Left ventricle myocardium superior (tissue), 1 donor: ENCODE data around the gene SPRR2E. TPM values are rescaled to one million over a fixed set of nuclear protein-coding genes. Genes with fewer than 3 reads are reported as not detected.
"Not testable (repeated sequence)": the region's sequence is repeated elsewhere in the genome, so short reads cannot be mapped to it uniquely, and the experiment has no call there.

Source experiments
- ATAC-seq: fragments of 200-7000 bp; cut with Tn5 transposase; one replicate; pipeline ENCODE4 v1.9.1; 2020; ENCODE audit warnings: mild to moderate bottlenecking, moderate library complexity
- DNase-seq: peaks from one replicate; pipeline ENCODE4 v3.0.0-alpha.2; 2020
- intact Hi-C: fragments of 100-400 bp; cut with micrococcal nuclease; formaldehyde crosslinking; loops from one replicate; pipeline ENCODE4 v1.11.0; 2022
- long read RNA-seq: library from polyadenylated mRNA; unstranded; transcript quantifications from one replicate; pipeline ENCODE4 v2.0.0, GENCODE V29; 2021
- total RNA-seq: library from RNA; stranded (reverse); fragmentation: NEBNext Ultra II Directional; extraction: Animal tissue kit (Norgen Biotek cat#: 25700); gene quantifications from one replicate; pipeline ENCODE4 v1.2.1, GENCODE V29; 2021
- donor health status: DM: no; HTN: yes; CAD: no; lungs with severe emphysema.

Gene SPRR2E
- not detected for total RNA-seq
- long read RNA-seq: 0 reads

DNA sequence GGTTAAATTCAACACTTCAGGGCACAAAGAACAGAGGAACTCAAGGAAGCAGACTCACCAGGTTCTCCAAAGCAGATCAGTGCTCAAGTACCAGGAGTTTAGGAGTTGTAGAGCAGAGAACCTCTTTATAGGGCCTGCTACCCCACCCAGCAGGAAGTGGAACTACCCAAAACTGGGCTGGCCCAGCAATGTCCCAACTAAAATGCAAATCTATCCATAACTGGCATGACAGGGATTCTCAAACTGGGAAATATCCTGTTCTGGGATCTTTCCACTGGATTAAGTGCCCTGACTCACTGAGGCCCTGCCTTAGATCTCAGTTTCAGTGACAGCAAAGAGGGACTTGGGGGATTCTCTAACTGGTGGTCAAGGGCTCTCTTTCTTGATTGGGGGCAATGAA is at the start of gene SPRR2E:
Gene SPRR2E, minus strand, starts transcription at position 101 of the 400 bp plus-strand sequence. CDS start 775 bp downstream, outside the sequence.
- no peak for ATAC-seq
- intact Hi-C loops: no loop called here
- DNase-seq: no peak

DNA sequence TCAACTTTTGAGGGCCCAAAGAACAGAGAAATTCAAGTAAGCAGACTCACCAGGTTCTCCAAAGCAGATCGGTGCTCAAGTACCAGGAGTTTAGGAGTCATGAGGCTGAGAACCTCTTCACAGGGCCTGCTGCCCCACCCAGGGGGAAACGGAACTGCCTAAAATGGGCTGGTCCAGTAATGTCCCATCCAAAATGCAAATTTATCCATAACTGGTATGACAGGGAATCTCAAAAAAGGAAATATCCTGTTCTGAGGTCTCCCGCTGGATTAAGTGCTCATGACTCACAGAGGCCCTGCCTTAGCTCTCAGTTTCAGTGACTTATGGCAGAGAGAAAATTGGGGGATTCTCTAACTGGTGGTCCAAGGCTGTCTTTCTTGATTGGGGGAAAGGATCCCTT is 47.1 kb upstream of the SPRR2E start:
- intact Hi-C loops: no loop called here
- DNase-seq (no peak), ATAC-seq (no peak)

DNA sequence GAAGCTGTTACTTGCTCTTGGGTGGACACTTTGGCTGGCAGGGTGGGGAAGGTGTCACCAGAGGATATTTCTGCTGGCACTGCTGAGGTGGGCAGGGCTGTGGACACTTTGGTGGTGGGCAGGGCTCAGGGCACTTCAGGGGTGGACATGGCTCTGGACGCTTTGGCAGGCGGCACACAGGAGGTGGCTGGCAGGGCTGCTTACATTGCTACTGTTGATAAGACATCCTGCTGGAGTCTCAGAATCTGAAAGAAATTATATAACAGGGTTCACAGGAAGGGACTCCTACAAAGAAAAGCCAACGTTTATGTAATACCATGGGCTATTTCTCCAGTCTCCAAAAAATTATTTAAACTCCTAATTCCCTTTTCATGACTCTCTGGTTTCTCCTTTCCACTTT is 46.2 kb upstream of the SPRR2E start:
- DNase-seq (no peak), ATAC-seq (no peak)
- intact Hi-C loops: no loop called here

DNA sequence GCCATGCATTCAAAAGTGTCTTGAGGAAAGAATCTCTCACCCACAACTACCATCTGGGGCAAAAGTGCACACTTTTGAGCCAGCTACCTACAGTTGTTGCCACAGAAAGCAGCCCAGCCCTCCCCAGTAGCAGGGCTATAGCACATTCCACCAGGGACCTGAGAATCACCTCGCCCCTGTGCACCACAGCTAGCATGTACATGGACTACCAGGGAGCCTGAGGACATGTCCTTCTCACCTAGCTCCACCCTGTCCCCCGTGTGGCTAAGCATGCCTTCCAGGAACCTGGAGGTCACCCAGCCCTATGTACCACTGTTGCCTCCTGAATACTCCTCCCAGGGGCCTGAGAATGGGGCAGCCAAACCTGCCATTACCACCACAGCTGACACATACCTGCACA is 39.4 kb upstream of the SPRR2E start:
- intact Hi-C loops: no loop called here
- ATAC-seq (no peak), DNase-seq (no peak)

DNA sequence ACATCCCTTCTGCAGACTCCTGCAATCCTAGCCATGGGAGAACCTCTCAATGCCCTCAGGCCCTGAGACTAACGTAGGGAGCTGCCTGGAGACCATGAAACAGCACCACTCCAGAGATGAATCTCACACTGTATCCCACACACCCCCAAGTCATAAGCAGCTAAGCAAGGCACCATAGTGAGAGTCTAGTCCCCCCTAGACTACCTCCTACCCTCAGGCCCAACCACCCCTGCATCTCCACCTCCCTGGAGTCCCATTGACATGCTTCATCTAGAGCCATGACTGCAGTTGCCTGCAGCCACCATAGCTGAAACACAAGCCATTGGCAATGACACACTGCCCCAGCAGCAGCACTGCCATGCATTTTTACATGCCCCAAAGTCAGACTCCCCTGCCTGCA is 38.9 kb upstream of the SPRR2E start:
- intact Hi-C loops: no loop called here
- no peak for DNase-seq
- ATAC-seq: no peak

DNA sequence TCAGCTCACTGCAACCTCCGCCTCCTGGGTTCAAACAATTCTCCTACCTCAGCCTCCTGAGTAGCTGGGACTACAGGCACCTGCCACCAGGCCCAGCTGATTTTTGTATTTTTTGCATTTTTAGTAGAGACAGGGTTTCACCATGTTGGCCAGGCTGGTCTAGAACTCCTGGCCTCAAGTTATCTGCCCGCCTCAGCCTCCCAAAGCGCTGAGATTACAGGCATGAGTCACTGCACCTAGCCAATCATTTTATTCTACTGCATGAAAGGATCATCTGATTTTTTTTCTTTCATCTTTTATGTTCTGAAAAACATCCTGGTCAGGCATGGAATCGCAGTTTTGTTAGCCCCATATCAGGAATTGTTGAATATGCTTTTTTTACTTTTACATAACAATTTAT is 34.4 kb upstream of the SPRR2E start:
- ATAC-seq, DNase-seq, intact Hi-C loops: not testable (repeated sequence)

DNA sequence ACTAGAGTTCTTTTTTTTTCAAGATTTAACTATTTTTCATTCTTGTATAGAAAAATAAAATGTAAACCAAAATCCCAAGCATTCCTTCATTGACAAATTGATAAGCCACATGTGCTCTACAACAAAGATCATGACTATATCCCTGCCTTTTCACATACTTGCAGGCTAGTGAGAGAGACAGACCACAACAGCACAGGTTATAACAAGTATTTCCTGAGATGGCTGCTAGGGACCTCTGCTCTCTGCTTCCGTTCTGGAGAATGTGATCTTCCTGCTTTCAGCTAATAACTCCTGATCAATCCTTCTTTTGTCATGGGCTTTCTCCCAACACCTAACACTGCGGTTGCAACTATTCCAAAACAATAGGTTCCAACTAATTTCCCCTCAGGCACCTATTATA is 33.0 kb upstream of the SPRR2E start:
- no peak for ATAC-seq
- intact Hi-C loops: no loop called here
- no peak for DNase-seq

DNA sequence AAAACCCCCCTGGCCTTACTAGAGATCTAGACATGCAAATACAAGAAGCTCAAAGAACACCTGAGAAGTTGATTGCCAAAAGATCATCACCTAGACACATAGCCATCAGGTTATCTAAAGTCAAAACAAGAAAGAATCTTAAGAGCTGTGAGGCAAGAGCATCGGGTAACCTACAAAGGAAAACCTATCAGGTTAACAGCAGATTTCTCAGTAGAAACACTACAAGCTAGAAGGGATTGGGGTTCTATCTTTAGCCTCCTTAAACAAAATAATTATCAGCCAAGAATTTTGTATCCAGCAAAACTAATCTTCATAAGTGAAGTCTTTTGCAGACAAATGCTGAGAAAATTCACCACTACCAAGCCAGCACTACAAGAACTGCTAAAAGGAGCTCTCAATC is 31.2 kb upstream of the SPRR2E start:
- intact Hi-C loops: no loop called here
- DNase-seq: no peak
- ATAC-seq: no peak

DNA sequence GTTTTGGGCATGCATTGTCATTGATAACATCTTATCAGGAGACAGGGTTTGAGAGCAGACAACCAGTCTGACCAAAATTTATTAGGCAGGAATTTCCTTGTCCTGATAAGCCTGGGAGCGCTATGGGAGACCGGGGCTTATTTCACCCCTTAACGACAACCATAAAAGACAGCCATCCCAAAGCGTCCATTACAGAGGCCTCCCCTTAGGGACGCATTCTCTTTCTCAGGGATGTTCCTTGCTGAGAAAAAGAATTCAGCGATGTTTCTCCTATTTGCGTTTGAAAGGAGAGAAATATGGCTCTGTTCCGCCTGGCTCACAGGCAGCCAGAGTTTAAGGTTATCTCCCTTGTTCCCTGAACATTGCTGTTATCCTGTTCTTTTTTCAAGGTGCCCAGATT is 29.5 kb upstream of the SPRR2E start:
- intact Hi-C loops, ATAC-seq, DNase-seq: not testable (repeated sequence)

DNA sequence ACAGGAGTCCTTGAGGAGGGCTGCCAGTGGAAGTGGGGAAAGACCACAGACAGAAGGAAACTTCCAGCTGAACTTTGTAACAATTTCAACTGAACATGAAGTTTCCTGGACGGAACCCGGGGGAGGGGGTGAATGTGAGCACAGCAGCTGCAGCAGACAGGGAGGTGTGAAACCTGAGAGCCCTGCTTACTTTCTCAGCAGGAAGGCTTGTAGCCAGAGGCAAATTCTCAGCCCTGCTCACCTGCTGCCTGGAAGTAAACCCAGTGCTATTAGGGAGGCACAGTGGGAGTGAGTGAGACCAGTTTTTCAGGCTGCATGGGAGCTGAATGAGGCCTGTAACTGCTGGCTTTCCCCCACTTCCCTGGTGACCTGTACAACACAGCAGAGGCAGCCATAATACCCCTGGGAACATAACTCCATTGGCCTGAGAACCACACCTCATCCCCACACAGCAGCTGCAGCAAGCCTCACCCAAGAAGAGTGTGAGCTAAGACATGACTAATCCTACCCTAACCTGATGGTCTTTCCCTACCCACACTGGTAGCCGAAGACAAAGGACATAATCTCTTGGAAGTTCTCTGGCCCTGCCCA is 28.6 kb upstream of the SPRR2E start:
- intact Hi-C loops: no loop called here
- DNase-seq: no peak
- no peak for ATAC-seq

DNA sequence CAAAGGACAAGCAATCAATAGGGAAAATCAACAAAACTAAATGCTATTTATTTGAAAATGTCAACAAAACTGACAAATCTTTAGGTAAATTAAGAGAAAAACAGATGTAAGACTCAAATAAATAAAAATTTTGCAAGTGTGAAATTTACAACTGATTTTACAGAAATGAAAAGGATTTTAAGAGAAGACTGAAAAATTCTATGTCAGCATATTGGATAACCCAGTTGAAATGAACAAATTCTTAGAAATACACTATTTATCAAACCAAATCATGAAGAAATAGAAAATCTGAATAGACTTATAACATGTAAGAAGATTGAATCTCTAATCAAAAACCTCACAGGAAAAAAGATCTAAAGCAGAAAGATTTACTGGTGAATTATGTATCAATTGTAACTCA is 26.6 kb upstream of the SPRR2E start:
- ATAC-seq (no peak), DNase-seq (no peak)
- intact Hi-C loops: no loop called here

DNA sequence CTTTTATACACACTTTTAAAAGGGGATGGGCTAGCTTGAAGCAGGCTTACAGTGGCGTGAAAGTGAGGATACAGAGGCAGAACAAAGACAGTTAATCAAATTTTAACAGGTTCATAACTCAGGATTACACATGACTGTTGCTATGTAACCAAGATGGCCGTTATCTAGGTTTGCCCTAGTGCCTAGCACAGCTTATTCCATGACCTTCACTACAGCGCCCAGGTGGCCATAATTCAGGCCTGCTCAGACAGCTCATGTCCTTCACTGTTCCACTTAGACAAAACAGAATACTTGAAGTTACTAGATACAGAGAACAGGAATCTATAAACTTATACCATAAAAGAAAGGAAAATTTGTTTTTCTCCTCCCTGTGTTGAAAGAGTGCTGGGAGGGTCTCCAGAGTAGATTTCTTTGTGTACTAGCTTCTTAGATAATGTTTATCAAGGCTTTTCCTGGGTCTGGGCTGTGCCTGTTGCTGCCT is 25.2 kb upstream of the SPRR2E start:
- DNase-seq: no peak
- intact Hi-C loops: no loop called here
- no peak for ATAC-seq

DNA sequence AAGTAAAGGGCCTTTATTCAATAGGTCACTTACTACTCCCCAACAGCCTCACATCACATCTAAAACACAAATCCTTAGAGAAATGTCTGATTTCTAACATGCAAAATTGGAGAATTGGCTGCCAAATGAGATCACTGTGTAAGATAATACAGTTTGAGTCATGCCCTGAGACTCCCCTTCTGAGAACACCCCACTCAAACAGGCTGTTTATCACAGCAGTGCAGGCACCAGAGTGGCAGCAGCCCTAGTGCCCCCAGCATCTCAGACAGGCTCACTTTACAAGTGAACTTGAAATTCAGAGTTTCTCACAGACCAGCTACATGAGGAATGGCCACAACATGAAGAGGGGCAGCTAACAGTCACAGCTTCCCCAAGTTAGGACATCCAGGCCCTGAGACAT is 20.9 kb upstream of the SPRR2E start:
- ATAC-seq, DNase-seq, intact Hi-C loops: not testable (repeated sequence)

DNA sequence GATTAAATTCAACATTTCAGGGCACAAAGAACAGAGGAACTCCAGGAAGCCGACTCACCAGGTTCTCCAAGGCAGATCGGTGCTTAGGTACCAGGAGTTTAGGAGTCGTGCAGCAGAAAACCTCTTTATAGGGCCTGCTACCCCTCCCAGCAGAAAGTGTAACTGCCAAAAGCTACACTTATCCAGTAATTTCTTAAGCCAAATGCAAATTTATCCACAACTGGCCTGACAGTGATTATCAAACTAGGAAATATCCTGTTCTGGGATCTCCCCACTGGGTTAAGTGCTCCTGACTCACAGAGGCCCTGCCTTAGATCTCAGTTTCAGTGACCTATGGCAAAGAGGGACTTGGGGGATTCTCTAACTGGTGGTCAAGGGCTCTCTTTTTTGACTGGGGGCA is 19.1 kb upstream of the SPRR2E start, which contains the start of gene SPRR2F:
Gene SPRR2F, minus strand, starts transcription at position 101 of the 400 bp plus-strand sequence. CDS start 783 bp downstream, outside the sequence.
- intact Hi-C loops: no loop called here
- DNase-seq: no peak
- ATAC-seq: no peak

DNA sequence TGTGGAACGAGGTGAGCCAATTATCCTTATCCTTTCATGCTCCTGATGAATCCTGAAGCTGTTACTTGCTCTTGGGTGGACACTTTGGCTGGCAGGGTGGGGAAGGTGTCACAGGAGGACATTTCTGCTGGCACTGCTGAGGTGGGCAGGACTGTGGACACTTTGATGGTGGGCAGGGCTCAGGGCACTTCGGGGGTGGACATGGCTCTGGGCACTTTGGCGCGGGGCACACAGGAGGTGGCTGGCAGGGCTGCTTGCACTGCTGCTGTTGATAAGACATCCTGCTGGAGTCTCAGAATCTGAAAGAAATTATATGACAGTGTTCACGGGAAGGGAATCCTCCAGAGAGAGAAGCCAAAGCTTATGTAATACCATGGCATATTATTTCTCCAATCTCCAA is 18.1 kb upstream of the SPRR2E start:
- intact Hi-C loops, ATAC-seq, DNase-seq: not testable (repeated sequence)

DNA sequence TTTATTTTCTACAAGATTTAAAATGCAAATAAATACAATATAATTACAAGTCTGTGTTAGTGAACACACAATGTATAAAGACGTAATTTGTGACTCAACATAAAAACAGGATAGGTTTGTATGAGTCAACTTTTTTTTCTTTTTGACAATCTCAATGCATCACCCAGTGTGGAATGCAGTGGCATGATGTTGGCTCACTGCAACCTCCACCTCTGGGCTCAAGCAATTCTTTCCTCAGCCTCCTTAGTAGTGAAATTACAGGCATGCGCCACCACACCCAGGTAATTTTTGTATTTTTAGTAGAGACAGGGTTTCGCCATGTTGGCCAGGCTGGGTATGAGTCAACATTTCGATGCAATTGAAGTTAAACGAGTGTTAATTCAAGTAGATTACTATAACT is 5.9 kb upstream of the SPRR2E start:
- DNase-seq (no peak), ATAC-seq (no peak)
- intact Hi-C loops: no loop called here

DNA sequence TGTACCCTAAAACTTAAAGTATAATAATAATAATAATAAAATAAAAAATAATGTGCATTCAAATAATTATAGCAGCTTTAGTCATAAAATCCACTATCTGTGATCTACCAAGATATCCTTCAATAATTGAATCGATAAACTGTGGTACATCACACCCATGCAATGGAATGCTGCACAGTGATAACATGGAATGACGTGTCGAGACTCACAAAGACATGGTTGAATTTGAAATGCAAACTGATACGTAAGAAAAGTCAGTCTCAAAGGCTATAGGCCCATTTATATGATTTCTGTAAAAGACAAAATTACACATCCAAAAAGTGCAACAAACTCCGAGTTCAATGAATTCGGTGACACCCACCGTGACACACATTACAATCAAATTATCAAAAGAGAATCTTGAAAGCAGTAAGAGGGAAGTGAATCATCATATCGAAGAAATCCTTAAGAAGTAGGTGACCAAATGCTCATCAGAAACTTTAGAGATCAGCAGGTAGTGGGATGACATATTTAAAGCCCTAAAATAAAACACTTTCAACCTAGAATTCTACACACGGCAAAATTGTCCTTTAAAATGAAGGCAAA is 5.2 kb upstream of the SPRR2E start:
- intact Hi-C loops: no loop called here
- no peak for ATAC-seq
- DNase-seq: no peak

DNA sequence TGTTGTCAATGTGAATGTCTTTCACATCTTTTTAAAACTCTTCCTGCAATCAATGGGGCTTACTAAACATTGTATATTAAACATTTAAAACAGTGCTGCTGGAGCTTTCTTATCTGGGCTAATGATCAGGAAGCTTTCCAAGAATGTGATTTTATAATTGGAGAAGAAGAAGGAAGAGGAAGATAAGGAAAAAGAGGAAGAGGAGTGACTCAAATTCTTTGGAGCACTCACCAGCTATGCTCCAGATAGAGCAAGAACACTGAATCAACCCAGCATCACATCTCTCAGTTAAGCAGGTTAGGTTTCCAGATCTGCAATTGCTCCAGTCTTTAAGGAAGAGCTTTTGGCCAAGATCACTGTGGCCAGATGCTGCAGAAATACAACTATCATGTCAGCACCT is 1.4 kb upstream of the SPRR2E start:
- intact Hi-C loops: no loop called here
- ATAC-seq (no peak), DNase-seq (no peak)

DNA sequence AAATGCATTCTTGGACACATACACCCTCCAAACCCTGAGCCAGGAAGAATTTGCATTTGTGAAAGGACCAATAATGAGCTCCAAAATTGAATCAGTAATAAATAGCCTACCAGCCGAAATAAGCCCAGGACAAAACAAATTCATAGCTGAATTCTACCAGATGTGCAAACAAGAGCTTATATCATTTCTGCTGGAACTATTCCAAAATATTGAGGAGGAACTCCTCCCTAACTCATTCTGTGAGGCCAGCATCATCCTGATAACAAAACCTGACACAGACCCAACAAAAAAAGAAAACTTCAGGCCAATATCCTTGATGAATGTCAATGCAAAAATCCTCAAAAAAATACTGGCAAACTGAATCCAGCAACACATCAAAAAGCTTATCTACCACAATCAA is 6.7 kb downstream of the SPRR2E start:
- ATAC-seq: no peak
- intact Hi-C loops: no loop called here
- DNase-seq: no peak

DNA sequence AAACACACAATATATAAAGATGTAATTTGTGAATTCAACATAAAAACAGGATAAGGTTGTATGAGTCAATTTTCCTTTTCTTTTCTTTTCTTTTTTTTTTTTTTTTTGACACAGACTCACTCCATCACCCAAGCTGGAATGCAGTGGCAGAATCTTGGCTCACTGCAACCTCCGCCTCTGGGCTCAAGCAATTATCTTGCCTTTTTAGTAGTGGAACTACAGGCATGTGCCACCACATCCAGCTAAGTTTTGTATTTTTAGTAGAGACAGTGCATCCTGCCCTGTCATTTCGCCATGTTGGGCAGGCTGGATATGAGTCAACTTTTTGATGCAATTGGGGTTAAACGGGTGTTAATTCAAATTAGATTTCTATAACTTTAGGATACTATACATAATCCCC is 12.6 kb downstream of the SPRR2E start:
- ATAC-seq: no peak

More for the DNA sequence above, 12.6 kb downstream of the SPRR2E start:
- DNase-seq: no peak
- intact Hi-C loops: no loop called here
